Measurements from ENCODE around the gene ODF2. TPM values are rescaled to one million over a fixed set of nuclear protein-coding genes. Genes with fewer than 3 reads are reported as not detected.

ODF2 gene
- total RNA-seq, 1 donor from 2014 or later = 83.8 TPM

Other genes with a start within 250 kb of the ODF2 start
- gene GOLGA2, start 180.0 kb upstream of the ODF2 start, total RNA-seq (ENCODE audit: unreplicated experiment) = 69.4 TPM
- gene SWI5, start 179.7 kb upstream of the ODF2 start, total RNA-seq (ENCODE audit: unreplicated experiment) = 26.8 TPM
- gene TRUB2, start 133.6 kb upstream of the ODF2 start, total RNA-seq (ENCODE audit: unreplicated experiment) = 25.8 TPM
- 46.6 TPM for gene COQ4, start 133.2 kb upstream of the ODF2 start, total RNA-seq (ENCODE audit: unreplicated experiment)
- gene SLC27A4, start 115.5 kb upstream of the ODF2 start, total RNA-seq (ENCODE audit: unreplicated experiment) = 23.0 TPM
- 96.1 TPM for gene URM1, start 84.6 kb upstream of the ODF2 start, total RNA-seq (ENCODE audit: unreplicated experiment)
- 27.9 TPM for gene CERCAM, start 35.1 kb upstream of the ODF2 start, total RNA-seq (ENCODE audit: unreplicated experiment)
- 17.5 TPM for gene GLE1, start 48.7 kb downstream of the ODF2 start, total RNA-seq (ENCODE audit: unreplicated experiment)
- gene SPTAN1, start 96.6 kb downstream of the ODF2 start, total RNA-seq (ENCODE audit: unreplicated experiment) = 810 TPM
- gene DYNC2I2, start 200.8 kb downstream of the ODF2 start, total RNA-seq (ENCODE audit: unreplicated experiment) = 35.4 TPM
- gene SET, start 233.2 kb downstream of the ODF2 start, total RNA-seq (ENCODE audit: unreplicated experiment) = 420 TPM
- gene PKN3, start 246.5 kb downstream of the ODF2 start, total RNA-seq (ENCODE audit: unreplicated experiment) = 14.7 TPM